Testis (tissue), 2 donors: ENCODE data around the gene FUT6.

Experiments used
- CTCF ChIP-seq, 3 experiments: fragments of 450-650 bp in 2 of 3; fragments of 200-600 bp in 1 of 3; sonication (generic) in 1 of 3; IDR thresholded peaks; one replicate each; pipeline ENCODE4 v1.5.1; 2016 to 2019; ENCODE audit warnings: antibody characterized with exemption in 3 of 3, mild to moderate bottlenecking in 2 of 3, moderate library complexity in 1 of 3
- POLR2A ChIP-seq: fragments of 450-650 bp; IDR thresholded peaks from one replicate; pipeline ENCODE4 v1.6.1; 2017; ENCODE audit warnings: antibody characterized with exemption, mild to moderate bottlenecking, moderate library complexity

DNA sequence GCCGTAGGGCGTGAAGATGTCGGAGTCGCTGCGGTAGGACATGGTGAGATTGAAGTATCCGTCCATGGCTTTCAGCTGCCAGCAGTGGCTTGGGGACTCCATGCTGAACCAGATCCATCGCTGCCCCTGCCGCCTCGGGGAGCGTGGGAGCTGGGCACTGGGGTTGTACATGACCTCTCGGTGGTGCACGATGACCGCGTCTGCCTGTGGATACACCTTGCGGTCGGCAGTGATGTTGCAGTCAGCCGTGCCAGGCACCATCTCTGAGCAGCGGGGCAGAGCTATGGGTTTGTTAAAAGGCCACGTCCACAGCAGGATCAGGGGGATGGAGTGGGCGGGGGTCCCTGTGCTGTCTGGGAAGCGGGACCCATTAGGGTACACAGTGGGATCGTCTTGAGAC lies 7.4 kb downstream of the FUT6 start:
- no peak for TF ChIP-seq CTCF (IDR thresholded peaks at IDR 0.05)
- no peak for TF ChIP-seq POLR2A
